ENCODE measurements around the gene MRGPRD. TPM values are rescaled to one million over a fixed set of nuclear protein-coding genes. Genes with fewer than 3 reads are reported as not detected.

The MRGPRD gene
- total RNA-seq, 1 donor from 2014 or later: not detected

- no peak for ATAC-seq
- intact Hi-C loops (cut with DNase I): no loop called here
Measured at GRCh38 chr11:68997124-68997994, 16.6 kb upstream of the MRGPRD start.

DNA sequence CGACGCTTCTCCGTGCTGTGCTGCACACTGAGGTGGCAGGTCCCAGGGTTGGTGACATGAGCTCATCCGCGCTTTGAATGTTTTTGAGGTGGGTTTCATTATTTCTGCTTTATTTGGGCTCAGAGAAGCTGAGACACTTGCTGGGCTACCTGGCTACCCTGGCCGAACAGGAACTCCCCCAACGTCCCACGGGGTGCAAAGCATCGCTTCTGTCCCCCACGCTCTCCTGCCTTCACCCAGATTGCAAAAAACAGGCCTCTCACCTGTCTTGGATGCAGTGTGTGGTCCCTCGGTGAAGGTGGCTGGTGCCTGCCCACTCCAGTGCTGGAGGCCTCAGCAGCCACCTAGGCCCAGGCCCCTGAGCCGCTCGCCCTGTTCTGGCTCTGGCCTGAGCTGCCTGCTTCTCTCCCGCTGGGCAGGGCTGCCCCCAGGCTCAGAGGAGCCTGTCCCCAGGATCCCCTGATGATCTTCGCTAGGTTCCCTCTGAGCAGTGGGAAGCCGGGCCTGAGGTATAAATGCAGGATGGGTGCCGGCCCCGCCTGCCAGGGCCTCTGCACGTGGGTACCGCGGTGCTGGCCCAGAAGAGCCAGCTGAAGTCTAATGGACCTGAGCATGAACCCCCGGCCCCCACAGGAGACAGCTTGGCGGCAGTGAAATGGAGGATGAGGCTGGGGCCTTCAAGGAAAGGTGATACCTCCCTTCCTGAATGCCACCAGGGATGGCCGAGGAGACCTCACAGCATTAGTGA is 15.8 kb upstream of the MRGPRD start:
- DNase-seq (ENCODE audit: low spot score) (peak; percentile 53), ATAC-seq (no peak)
- intact Hi-C loops (cut with DNase I): no loop called here

More at GRCh38 chr11:68997124-68997994, 16.6 kb upstream of the MRGPRD start:
- DNase-seq (ENCODE audit: low spot score): peak; percentile 51

GRCh38 chr11:68994894-68995285 is 14.1 kb upstream of the MRGPRD start:
- DNase-seq (ENCODE audit: low spot score) (no peak), ATAC-seq (no peak)
- intact Hi-C loops (cut with DNase I): no loop called here

- DNase-seq (ENCODE audit: low spot score) (peak; percentile 51), ATAC-seq (peak; percentile 20)
- intact Hi-C loops (cut with DNase I): no loop called here
Measured at GRCh38 chr11:68994161-68994893, 13.5 kb upstream of the MRGPRD start.

DNA sequence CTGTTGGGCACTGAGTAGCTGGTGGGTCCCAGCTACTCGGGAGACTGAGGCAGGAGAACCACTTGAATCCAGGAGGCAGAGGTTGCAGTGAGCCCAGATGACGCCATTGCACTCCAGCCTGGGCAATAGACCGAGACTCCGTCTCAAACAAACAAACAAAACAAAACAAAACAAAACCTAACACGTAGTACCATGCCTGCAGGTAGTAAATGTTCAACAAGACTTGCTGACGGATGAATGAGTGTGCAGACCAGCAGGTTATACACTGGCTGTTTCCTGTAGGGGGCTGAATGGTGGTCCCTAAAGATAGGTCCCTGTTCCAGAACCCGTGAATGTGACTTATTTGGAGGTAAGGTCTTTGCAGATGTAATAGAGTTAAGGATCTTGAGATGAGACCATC is 12.8 kb upstream of the MRGPRD start:
- peak; percentile 7 for DNase-seq (ENCODE audit: low spot score)

DNA sequence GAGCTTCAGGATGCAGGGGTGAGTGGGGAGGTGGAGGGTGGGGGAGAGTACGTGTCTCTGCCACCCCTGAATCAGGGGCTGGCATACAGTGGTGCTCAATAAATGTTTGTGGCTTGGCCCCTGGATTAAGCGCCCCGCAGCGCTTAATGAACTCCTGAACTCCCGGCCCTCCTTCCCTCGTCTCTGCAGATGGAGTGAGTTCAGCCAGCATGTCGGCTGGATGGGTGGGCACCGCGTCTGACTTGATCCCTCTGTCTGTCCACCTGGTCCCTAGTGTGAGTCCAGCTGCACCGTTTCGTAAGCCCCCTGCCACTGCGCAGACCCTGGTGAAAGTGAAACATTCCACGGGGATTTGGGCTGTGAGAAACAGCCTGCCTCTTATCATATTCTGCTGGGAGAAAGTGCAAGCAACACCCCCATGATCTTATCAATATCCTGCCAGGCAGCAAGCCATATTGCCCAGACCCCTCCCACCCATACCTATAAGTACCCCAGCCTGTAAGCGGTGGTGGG is 12.0 kb upstream of the MRGPRD start:
- DNase-seq (ENCODE audit: low spot score) (peak; percentile 40), ATAC-seq (no peak)
- intact Hi-C loops (cut with DNase I): no loop called here

More for the DNA sequence above, 12.8 kb upstream of the MRGPRD start:
- ATAC-seq: no peak
- intact Hi-C loops (cut with DNase I): no loop called here

DNA sequence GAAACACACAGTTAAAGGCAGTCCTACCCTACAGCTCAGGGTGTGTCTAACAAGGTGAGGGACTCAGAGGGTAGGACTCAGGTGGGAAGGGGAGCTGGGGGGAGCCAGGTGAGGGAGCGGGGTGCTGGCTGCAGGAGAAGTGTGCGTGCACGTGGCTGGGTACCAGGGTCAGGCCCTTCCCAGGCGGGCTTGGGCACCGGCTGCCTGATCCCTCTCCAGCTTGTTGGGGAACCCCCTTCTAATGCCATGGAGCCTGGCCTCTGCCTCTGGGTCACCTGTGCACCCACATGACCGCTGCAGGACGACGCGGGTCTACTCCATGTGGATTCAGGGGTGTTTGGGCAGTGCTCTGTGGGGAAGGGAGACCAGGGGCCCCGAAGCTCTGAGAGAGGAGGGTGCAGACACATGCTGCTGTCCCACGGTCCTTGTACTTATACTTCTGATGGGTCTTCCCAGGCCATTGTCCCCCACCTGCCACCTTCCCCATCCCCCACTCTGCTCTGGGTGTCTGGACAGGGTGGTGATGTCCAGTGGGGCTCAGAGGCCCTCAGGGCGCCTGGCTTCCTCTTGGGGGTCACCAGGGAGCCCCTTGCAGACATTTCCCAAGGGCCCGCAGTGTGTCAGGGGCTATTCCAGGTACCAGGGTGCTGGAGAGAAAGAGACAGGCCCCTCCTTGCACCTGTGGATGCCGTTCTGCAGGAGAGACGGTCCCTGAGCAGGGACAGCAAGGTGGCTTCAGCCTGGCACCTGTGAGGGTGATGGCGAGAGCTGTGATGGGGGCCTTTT is 10.4 kb upstream of the MRGPRD start:
- intact Hi-C loops (cut with DNase I): no loop called here
- peak; percentile 43 for DNase-seq (ENCODE audit: low spot score)
- peak; percentile 15 for ATAC-seq

- intact Hi-C loops (cut with DNase I): no loop called here
- ATAC-seq: no peak
- DNase-seq (ENCODE audit: low spot score): peak; percentile 42
Measured at GRCh38 chr11:68989936-68990606, 9.3 kb upstream of the MRGPRD start.

- intact Hi-C loops (cut with DNase I): no loop called here
- ATAC-seq (no peak), DNase-seq (ENCODE audit: low spot score) (no peak)
Measured at GRCh38 chr11:68988491-68988890, 7.7 kb upstream of the MRGPRD start.

DNA sequence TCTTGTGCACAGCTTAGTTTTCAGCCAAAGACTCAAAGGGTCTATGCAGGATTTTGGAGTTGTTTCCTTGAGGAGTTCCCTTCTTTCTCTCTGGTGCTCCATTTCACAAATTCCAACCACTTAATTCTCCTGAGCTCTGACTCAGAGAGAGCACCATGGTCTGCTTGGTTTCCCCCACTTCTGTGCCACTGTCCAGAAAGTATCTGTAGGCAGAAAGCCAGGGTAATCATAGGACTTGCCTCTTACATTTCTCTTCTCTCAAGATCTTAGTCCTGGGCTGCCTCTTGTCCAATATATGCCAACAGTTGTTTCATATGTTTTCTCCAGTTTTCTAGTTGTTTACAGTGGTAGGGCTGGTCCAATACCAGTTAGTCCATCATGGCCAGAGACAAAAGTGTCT is 6.4 kb upstream of the MRGPRD start:
- DNase-seq (ENCODE audit: low spot score) (no peak), ATAC-seq (no peak)
- intact Hi-C loops (cut with DNase I): no loop called here

- DNase-seq (ENCODE audit: low spot score) (peak; percentile 10), ATAC-seq (no peak)
- intact Hi-C loops (cut with DNase I): no loop called here
Measured at GRCh38 chr11:68983801-68984200, 3.0 kb upstream of the MRGPRD start.

GRCh38 chr11:68982134-68982533 is 1.3 kb upstream of the MRGPRD start:
- no peak for DNase-seq (ENCODE audit: low spot score)
- intact Hi-C loops (cut with DNase I): no loop called here
- ATAC-seq: no peak

- intact Hi-C loops (cut with DNase I): no loop called here
- no peak for ATAC-seq
- DNase-seq (ENCODE audit: low spot score): peak; percentile 44
Measured at GRCh38 chr11:68979931-68980775, 633 bp downstream of the MRGPRD start.

DNA sequence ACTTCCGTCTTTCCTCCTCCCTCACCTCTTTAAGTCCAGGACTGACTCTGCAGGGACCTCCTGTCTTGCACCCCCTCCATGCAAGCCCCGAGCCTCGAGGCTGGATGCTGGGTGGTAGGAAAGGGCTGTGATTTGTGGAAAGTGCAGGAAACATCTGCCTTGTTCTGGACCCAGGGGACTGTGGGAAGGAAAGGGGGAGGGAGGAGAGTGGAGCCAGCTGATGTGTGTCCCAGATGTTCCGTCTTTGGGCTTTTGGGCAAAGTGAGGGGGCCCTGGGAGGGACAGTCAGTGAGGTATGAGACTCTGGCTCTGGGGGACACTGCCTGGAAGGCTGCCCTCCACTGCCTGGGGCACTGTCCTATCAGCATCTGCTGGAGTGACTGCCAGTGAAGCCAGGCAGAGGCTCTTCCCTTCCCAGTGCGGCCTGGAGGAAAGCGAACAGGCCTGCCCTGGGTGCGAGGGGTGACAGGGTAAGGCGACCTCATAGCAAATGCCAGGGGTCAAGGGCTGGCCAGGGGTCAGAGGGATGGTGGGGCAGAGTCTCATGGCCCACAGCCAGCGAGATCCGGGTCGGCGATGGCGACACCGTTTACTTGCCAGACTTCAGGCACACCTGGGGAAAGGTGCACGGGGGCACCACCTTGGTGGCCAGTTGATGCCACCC is 1.7 kb downstream of the MRGPRD start:
- peak; percentile 61 for DNase-seq (ENCODE audit: low spot score)
- ATAC-seq: peak; percentile 73
- intact Hi-C loops (cut with DNase I): no loop called here

- ATAC-seq (peak; percentile 33), DNase-seq (ENCODE audit: low spot score) (no peak)
- intact Hi-C loops (cut with DNase I): no loop called here
Measured at GRCh38 chr11:68978626-68978930, 2.2 kb downstream of the MRGPRD start.

DNA sequence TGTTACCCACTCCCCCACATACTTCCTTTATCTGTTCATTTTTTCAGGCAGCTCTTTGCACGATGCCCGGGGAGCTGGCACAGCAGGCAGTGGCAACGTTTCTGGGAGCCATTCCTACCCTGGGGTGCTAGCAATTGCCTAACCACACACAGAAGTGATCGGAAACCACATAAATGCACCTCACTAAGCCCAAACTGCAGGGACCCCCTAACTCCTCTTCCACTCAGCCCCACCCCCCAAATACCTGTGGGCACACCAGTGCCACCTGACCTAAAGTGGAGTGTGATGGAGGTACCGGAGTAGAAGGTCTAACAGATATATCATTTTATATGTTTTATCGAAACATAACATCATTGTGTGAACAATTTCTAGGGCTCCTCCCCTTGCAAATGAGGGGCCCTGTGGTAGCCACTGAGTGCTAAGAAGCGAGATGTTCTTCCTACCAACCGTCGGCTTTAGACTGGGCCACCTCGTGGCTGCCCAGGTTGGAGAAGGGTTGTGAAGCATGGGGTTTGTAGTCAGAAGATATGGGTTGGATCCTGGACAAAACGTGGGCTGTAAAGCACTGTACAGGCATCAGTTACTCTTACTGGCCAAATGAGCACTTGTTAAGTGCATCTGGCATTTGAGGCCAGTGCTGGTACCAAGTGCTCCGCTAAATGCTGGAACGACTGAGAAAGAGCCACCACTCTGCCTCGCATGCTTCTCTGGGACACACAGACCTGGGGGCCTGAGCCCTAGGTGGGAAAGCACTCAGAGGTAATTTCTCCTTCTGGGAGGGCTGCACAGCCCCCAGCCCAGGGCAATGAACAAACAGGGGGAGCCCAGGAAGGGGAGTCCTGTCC is 2.8 kb downstream of the MRGPRD start:
- intact Hi-C loops (cut with DNase I): no loop called here
- peak; percentile 47 for DNase-seq (ENCODE audit: low spot score)
- ATAC-seq: no peak

All from sciatic nerve (tissue), 2 donors.